Measurements from ENCODE around the gene DDOST. TPM values are rescaled to one million over a fixed set of nuclear protein-coding genes. Genes with fewer than 3 reads are reported as not detected.
"Not testable (repeated sequence)": the region's sequence is repeated elsewhere in the genome, so short reads cannot be mapped to it uniquely, and the experiment has no call there.

Gene DDOST
- total RNA-seq, 5 donors from 2014 or later (not counting 1 experiment from before 2014, with no cell fraction given): 106 to 145 (median 124) TPM

DNA sequence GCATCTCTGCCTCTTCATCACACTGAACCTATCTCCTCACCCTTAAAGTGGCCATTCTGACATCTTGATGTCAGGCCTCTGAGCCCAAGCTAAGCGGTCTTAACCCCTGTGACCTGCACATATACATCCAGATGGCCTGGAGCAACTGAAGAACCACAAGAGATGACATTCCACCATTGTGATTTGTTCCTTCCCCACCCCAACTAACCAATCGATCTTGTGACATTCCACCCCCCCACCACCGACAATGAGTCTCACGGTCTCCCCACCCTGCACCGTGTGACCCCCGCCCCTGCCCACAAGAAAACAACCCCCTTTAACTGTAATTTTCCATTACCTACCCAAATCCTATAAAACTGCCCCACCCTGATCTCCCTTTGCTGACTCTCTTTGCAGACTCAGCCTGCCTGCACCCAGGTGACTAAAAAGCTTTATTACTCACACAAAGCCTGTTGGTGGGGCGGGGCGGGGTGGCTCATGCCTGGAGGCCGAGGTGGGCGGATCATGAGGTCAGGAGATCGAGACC is 48.9 kb downstream of the DDOST start:
- Mint-ChIP-seq H3K36me3 (no peaks in the 10 kb centered on the region), H3K27ac (no peak overlapping the region), H3K4me3 (no peak overlapping the region), H3K9me3 (no peaks in the 10 kb centered on the region), H3K27me3 (peaks cover 5 to 12% of the 10 kb centered on the region in 2 donors), H3K4me1 (peaks cover 0 to 2% (median 0%) of the 10 kb centered on the region in 3 donors)
- no peak for DNase-seq
- ATAC-seq (replicated peaks in 1 of 4): no peak
- Histone ChIP-seq H3K27ac (ENCODE audit: low read length) (no peak overlapping the region), H3K36me3 (ENCODE audit: control insufficient read depth in 2 of 2, extremely low read depth in 1 of 2, insufficient read depth in 1 of 2, low read length in 1 of 2) (no peaks in the 10 kb centered on the region), H3K27me3 (replicated peaks in 1 of 2; ENCODE audit: control insufficient read depth in 2 of 2, extremely low read depth in 1 of 2, insufficient read depth in 2 of 2, low read length in 1 of 2) (peaks cover 0 to 8% of the 10 kb centered on the region in 2 experiments), H3K4me1 (ENCODE audit: control insufficient read depth in 1 of 2, extremely low read depth in 1 of 2, insufficient read depth in 2 of 2, low read length in 2 of 2) (no peaks in the 10 kb centered on the region), H3K4me3 (ENCODE audit: control insufficient read depth in 1 of 2, extremely low read depth in 1 of 2, low read length in 1 of 2) (no peak overlapping the region), H3K9me3 (no peaks in the 10 kb centered on the region)
- POLR2A ChIA-PET: no interaction called here
- CTCF ChIA-PET: no interaction called here
- 81% methylated on average over 8 of the region's 11 CpGs for WGBS (ENCODE audit: insufficient coverage)

GRCh38 chr1:20611652-20612051 is 49.5 kb downstream of the DDOST start:
- POLR2A ChIA-PET: no interaction called here
- no peaks in the 10 kb centered on the region for H3K9me3 Mint-ChIP-seq

GRCh38 chr1:20610970-20611369 is 50.2 kb downstream of the DDOST start:
- ATAC-seq (replicated peaks in 1 of 4) (no peak), DNase-seq (no peak)
- Histone ChIP-seq H3K27me3 (replicated peaks in 1 of 2; ENCODE audit: control insufficient read depth in 2 of 2, extremely low read depth in 1 of 2, insufficient read depth in 2 of 2, low read length in 1 of 2) (peaks cover 0 to 8% of the 10 kb centered on the region in 2 experiments), H3K9me3 (no peaks in the 10 kb centered on the region), H3K4me1 (ENCODE audit: control insufficient read depth in 1 of 2, extremely low read depth in 1 of 2, insufficient read depth in 2 of 2, low read length in 2 of 2) (no peaks in the 10 kb centered on the region), H3K4me3 (ENCODE audit: control insufficient read depth in 1 of 2, extremely low read depth in 1 of 2, low read length in 1 of 2) (no peak overlapping the region), H3K36me3 (ENCODE audit: control insufficient read depth in 2 of 2, extremely low read depth in 1 of 2, insufficient read depth in 1 of 2, low read length in 1 of 2) (no peaks in the 10 kb centered on the region), H3K27ac (ENCODE audit: low read length) (no peak overlapping the region)
- H3K27ac Mint-ChIP-seq: no peak overlapping the region
- no CpG with 5 or more reads among the region's 2 CpGs for WGBS (ENCODE audit: insufficient coverage)
- peaks cover 8 to 9% of the 10 kb centered on the region in 2 donors for H3K27me3 Mint-ChIP-seq
- POLR2A ChIA-PET: no interaction called here
- no peaks in the 10 kb centered on the region for H3K9me3 Mint-ChIP-seq
- H3K4me1 Mint-ChIP-seq: no peaks in the 10 kb centered on the region
- CTCF ChIA-PET: interaction anchor here in 1 of 2 donors (0.6 to 1.0 kb wide), 2 partner anchors 27 to 353 kb away, joined by 3 read pairs; no protein-coding TSS in a partner anchor
- H3K4me3 Mint-ChIP-seq: no peak overlapping the region
- no peaks in the 10 kb centered on the region for H3K36me3 Mint-ChIP-seq

More at GRCh38 chr1:20611652-20612051, 49.5 kb downstream of the DDOST start:
- Mint-ChIP-seq H3K4me1 (peaks cover 0 to 2% (median 0%) of the 10 kb centered on the region in 3 donors), H3K4me3 (no peak overlapping the region), H3K36me3 (no peaks in the 10 kb centered on the region), H3K27ac (no peak overlapping the region), H3K27me3 (peaks cover 8 to 11% of the 10 kb centered on the region in 2 donors)
- Histone ChIP-seq H3K9me3 (no peaks in the 10 kb centered on the region), H3K27me3 (replicated peaks in 1 of 2; ENCODE audit: control insufficient read depth in 2 of 2, extremely low read depth in 1 of 2, insufficient read depth in 2 of 2, low read length in 1 of 2) (peaks cover 0 to 8% of the 10 kb centered on the region in 2 experiments), H3K4me1 (ENCODE audit: control insufficient read depth in 1 of 2, extremely low read depth in 1 of 2, insufficient read depth in 2 of 2, low read length in 2 of 2) (no peaks in the 10 kb centered on the region), H3K36me3 (ENCODE audit: control insufficient read depth in 2 of 2, extremely low read depth in 1 of 2, insufficient read depth in 1 of 2, low read length in 1 of 2) (no peaks in the 10 kb centered on the region), H3K4me3 (ENCODE audit: control insufficient read depth in 1 of 2, extremely low read depth in 1 of 2, low read length in 1 of 2) (no peak overlapping the region), H3K27ac (ENCODE audit: low read length) (no peak overlapping the region)
- CTCF ChIA-PET: interaction anchor here in 1 of 2 donors (0.6 to 1.0 kb wide), 2 partner anchors 27 to 352 kb away, joined by 3 read pairs; no protein-coding TSS in a partner anchor
- DNase-seq (no peak), ATAC-seq (replicated peaks in 1 of 4) (no peak)
- 68% methylated on average over 2 of the region's 5 CpGs for WGBS (ENCODE audit: insufficient coverage)

- Mint-ChIP-seq H3K27ac (no peak overlapping the region), H3K4me3 (no peak overlapping the region), H3K9me3 (no peaks in the 10 kb centered on the region), H3K27me3 (peaks cover 9 to 12% of the 10 kb centered on the region in 2 donors), H3K36me3 (no peaks in the 10 kb centered on the region), H3K4me1 (no peaks in the 10 kb centered on the region)
- no peaks in the 10 kb centered on the region for H3K4me1 ChIP-seq (ENCODE audit: control insufficient read depth in 1 of 2, extremely low read depth in 1 of 2, insufficient read depth in 2 of 2, low read length in 2 of 2)
- H3K36me3 ChIP-seq (ENCODE audit: control insufficient read depth in 2 of 2, extremely low read depth in 1 of 2, insufficient read depth in 1 of 2, low read length in 1 of 2): no peaks in the 10 kb centered on the region
- no peak overlapping the region for H3K27ac ChIP-seq (ENCODE audit: low read length)
- WGBS (ENCODE audit: insufficient coverage): 60% methylated on average over 1 of the region's 6 CpGs
- no peak overlapping the region for H3K4me3 ChIP-seq (ENCODE audit: control insufficient read depth in 1 of 2, extremely low read depth in 1 of 2, low read length in 1 of 2)
- ATAC-seq (replicated peaks in 1 of 4) (no peak), DNase-seq (no peak)
- POLR2A ChIA-PET: interaction anchor here (0.5 to 0.7 kb wide), 2 partner anchors 13 to 82 kb away, joined by 3 read pairs; no protein-coding TSS in a partner anchor
- peaks cover 0 to 11% of the 10 kb centered on the region in 2 experiments for H3K27me3 ChIP-seq (replicated peaks in 1 of 2; ENCODE audit: control insufficient read depth in 2 of 2, extremely low read depth in 1 of 2, insufficient read depth in 2 of 2, low read length in 1 of 2)
- CTCF ChIA-PET: no interaction called here
- H3K9me3 ChIP-seq: no peaks in the 10 kb centered on the region
Measured at GRCh38 chr1:20609541-20609940, 51.6 kb downstream of the DDOST start.

GRCh38 chr1:20606801-20607570 is 54.2 kb downstream of the DDOST start:
- ATAC-seq (replicated peaks in 1 of 4); H3K4me1 ChIP-seq (ENCODE audit: control insufficient read depth in 1 of 2, extremely low read depth in 1 of 2, insufficient read depth in 2 of 2, low read length in 2 of 2); H3K9me3 Mint-ChIP-seq; H3K4me3 ChIP-seq (ENCODE audit: control insufficient read depth in 1 of 2, extremely low read depth in 1 of 2, low read length in 1 of 2); H3K9me3 ChIP-seq; H3K36me3 Mint-ChIP-seq; H3K4me1 Mint-ChIP-seq; POLR2A ChIA-PET; DNase-seq; H3K27ac Mint-ChIP-seq; H3K4me3 Mint-ChIP-seq; H3K27ac ChIP-seq (ENCODE audit: low read length); H3K36me3 ChIP-seq (ENCODE audit: control insufficient read depth in 2 of 2, extremely low read depth in 1 of 2, insufficient read depth in 1 of 2, low read length in 1 of 2); CTCF ChIA-PET: not testable (repeated sequence)
- peaks cover 0 to 11% of the 10 kb centered on the region in 2 experiments for H3K27me3 ChIP-seq (replicated peaks in 1 of 2; ENCODE audit: control insufficient read depth in 2 of 2, extremely low read depth in 1 of 2, insufficient read depth in 2 of 2, low read length in 1 of 2)
- no CpG with 5 or more reads among the region's 7 CpGs for WGBS (ENCODE audit: insufficient coverage)
- H3K27me3 Mint-ChIP-seq: peaks cover 9 to 12% of the 10 kb centered on the region in 2 donors

DNA sequence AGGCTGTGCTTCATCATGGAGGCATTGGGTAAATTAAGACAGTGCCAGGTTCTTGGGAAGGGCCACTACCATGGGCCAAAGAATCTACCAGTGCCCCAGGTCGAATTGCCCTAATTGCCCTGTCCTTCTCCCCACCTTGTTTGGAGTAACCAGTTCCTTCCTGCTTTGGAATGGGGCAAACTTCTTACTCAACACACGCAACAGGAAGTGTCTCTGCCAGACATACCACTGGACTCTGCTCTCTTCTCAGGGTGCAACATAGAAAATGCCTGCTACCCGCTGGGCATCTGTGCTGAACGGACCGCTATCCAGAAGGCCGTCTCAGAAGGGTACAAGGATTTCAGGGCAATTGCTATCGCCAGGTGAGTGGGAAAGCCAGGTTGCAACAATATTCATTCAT is 56.5 kb downstream of the DDOST start:
- H3K4me3 Mint-ChIP-seq: no peak overlapping the region
- H3K9me3 ChIP-seq: no peaks in the 10 kb centered on the region
- ATAC-seq (replicated peaks in 1 of 4): no peak
- ChIA-PET POLR2A (no interaction called here), CTCF (no interaction called here)
- H3K27ac ChIP-seq (ENCODE audit: low read length): no peak overlapping the region
- no peaks in the 10 kb centered on the region for H3K4me1 Mint-ChIP-seq
- no peaks in the 10 kb centered on the region for H3K4me1 ChIP-seq (ENCODE audit: control insufficient read depth in 1 of 2, extremely low read depth in 1 of 2, insufficient read depth in 2 of 2, low read length in 2 of 2)
- H3K27me3 Mint-ChIP-seq: peaks cover 9 to 12% of the 10 kb centered on the region in 2 donors
- H3K36me3 ChIP-seq (ENCODE audit: control insufficient read depth in 2 of 2, extremely low read depth in 1 of 2, insufficient read depth in 1 of 2, low read length in 1 of 2): no peaks in the 10 kb centered on the region
- H3K27me3 ChIP-seq (replicated peaks in 1 of 2; ENCODE audit: control insufficient read depth in 2 of 2, extremely low read depth in 1 of 2, insufficient read depth in 2 of 2, low read length in 1 of 2): peaks cover 0 to 14% of the 10 kb centered on the region in 2 experiments
- no peak overlapping the region for H3K27ac Mint-ChIP-seq
- no peak for DNase-seq
- H3K4me3 ChIP-seq (ENCODE audit: control insufficient read depth in 1 of 2, extremely low read depth in 1 of 2, low read length in 1 of 2): no peak overlapping the region
- no peaks in the 10 kb centered on the region for H3K36me3 Mint-ChIP-seq
- 61% methylated on average over 3 of the region's 7 CpGs for WGBS (ENCODE audit: insufficient coverage)
- no peaks in the 10 kb centered on the region for H3K9me3 Mint-ChIP-seq
